ENCODE results near the gene KIF1B. TPM values are rescaled to one million over a fixed set of nuclear protein-coding genes. Genes with fewer than 3 reads are reported as not detected.

Gene KIF1B
- total RNA-seq, 1 experiment from 2014 or later: 28.1 TPM

GRCh38 chr1:10192263-10192662 is 18.1 kb upstream of the KIF1B start:
- intact Hi-C loops (cut with micrococcal nuclease): no loop called here
- H3K36me3 ChIP-seq (ENCODE audit: control insufficient read depth in 1 of 2, insufficient read depth in 2 of 2, low read length in 2 of 2): no peaks in the 10 kb centered on the region; a peak in 1 of 4 replicates
- H3K9me3 ChIP-seq (ENCODE audit: control insufficient read depth in 1 of 2, insufficient read depth in 1 of 2, low read depth in 1 of 2, low read length in 2 of 2): no peaks in the 10 kb centered on the region
- ATAC-seq (no peak), DNase-seq (ENCODE audit: low read depth, low spot score) (no peak)
- no peak overlapping the region for H3K4me2 ChIP-seq (ENCODE audit: low read length)
- H3K9me2 ChIP-seq (ENCODE audit: insufficient read depth): no peaks in the 10 kb centered on the region
- H2AFZ ChIP-seq (ENCODE audit: low read depth, low read length, poor library complexity, severe bottlenecking): no peak overlapping the region
- no peaks in the 10 kb centered on the region for H3K79me2 ChIP-seq (ENCODE audit: insufficient read depth, low read length)
- H4K20me1 ChIP-seq (ENCODE audit: insufficient read depth): no peaks in the 10 kb centered on the region
- no peak overlapping the region for H3K9ac ChIP-seq (ENCODE audit: low read length)
- TF ChIP-seq JUND (IDR thresholded peaks at IDR 0.05): no peak
- TF ChIP-seq ZNF274 (IDR thresholded peaks at IDR 0.05; ENCODE audit: low read depth, low read length): no peak
- TF ChIP-seq SP1 (IDR thresholded peaks at IDR 0.05; ENCODE audit: low read depth): no peak
- TF ChIP-seq EZH2phosphoT487 (IDR thresholded peaks at IDR 0.05; ENCODE audit: borderline replicate concordance): no peak
- no peak overlapping the region for H3K4me3 ChIP-seq (replicated peaks in 1 of 2; ENCODE audit: low read depth in 1 of 2, low read length in 2 of 2)
- ChIA-PET RAD21 (ENCODE audit: low non-redundant PET in 1 of 2, low total read pairs in 2 of 2, uncharacterized antibody in 2 of 2, unreplicated experiment in 2 of 2) (no interaction called here), CTCF (interaction anchor here (0.6 kb wide), 1 partner anchor 17 kb away, joined by 3 read pairs; no protein-coding TSS in a partner anchor), POLR2A (no interaction called here)
- H3K27ac ChIP-seq (ENCODE audit: low read depth, low read length): no peak overlapping the region
- BruUV-seq (replicated peaks): no TSS peak
- H3K27me3 ChIP-seq (ENCODE audit: insufficient read depth, low read length): no peaks in the 10 kb centered on the region
- peaks cover 11 to 12% of the 10 kb centered on the region in 2 experiments for H3K4me1 ChIP-seq (ENCODE audit: control insufficient read depth in 1 of 2, insufficient read depth in 2 of 2, low read length in 2 of 2)

- ATAC-seq: no peak
- TF ChIP-seq MAX (IDR thresholded peaks at IDR 0.05) (no peak), TCF7L2 (IDR thresholded peaks at IDR 0.05; ENCODE audit: borderline replicate concordance, extremely low read depth, insufficient read depth, insufficient read length) (no peak), RAD21 (IDR thresholded peaks at IDR 0.05; ENCODE audit: low read depth) (no peak), ELF1 (IDR thresholded peaks at IDR 0.05; ENCODE audit: borderline replicate concordance, low read depth) (no peak), SP1 (IDR thresholded peaks at IDR 0.05; ENCODE audit: low read depth) (no peak), CTCF (IDR thresholded peaks at IDR 0.05 in 2 of 3, conservative IDR thresholded peaks at IDR 0.05 in 1 of 3; ENCODE audit: borderline replicate concordance in 1 of 3, insufficient read depth in 1 of 3, low read depth in 2 of 3, low read length in 2 of 3) (no peak), EZH2 (IDR thresholded peaks at IDR 0.05) (no peak), FOSL1 (IDR thresholded peaks at IDR 0.05; ENCODE audit: low read depth) (no peak), REST (IDR thresholded peaks at IDR 0.05; ENCODE audit: low read depth) (no peak), ZNF274 (IDR thresholded peaks at IDR 0.05; ENCODE audit: low read depth, low read length) (no peak), SRF (IDR thresholded peaks at IDR 0.05; ENCODE audit: low read depth) (no peak), EGR1 (IDR thresholded peaks at IDR 0.05; ENCODE audit: low read depth) (no peak), EZH2phosphoT487 (IDR thresholded peaks at IDR 0.05; ENCODE audit: borderline replicate concordance) (no peak), SIN3A (IDR thresholded peaks at IDR 0.05; ENCODE audit: low read depth) (no peak), YY1 (IDR thresholded peaks at IDR 0.05; ENCODE audit: extremely low read depth, insufficient replicate concordance, low read depth, low read length) (no peak)
Measured at GRCh38 chr1:10193288-10193687, 17.1 kb upstream of the KIF1B start.

More at GRCh38 chr1:10193288-10193687, 17.1 kb upstream of the KIF1B start:
- no peak overlapping the region for H3K4me2 ChIP-seq (ENCODE audit: low read length)
- H3K9me2 ChIP-seq (ENCODE audit: insufficient read depth): no peaks in the 10 kb centered on the region
- H4K20me1 ChIP-seq (ENCODE audit: insufficient read depth): no peaks in the 10 kb centered on the region
- H3K27me3 ChIP-seq (ENCODE audit: insufficient read depth, low read length): no peaks in the 10 kb centered on the region
- H3K9ac ChIP-seq (ENCODE audit: low read length): no peak overlapping the region
- no peak overlapping the region for H2AFZ ChIP-seq (ENCODE audit: low read depth, low read length, poor library complexity, severe bottlenecking)
- intact Hi-C loops (cut with micrococcal nuclease): no loop called here
- RAD21 ChIA-PET (ENCODE audit: low non-redundant PET in 1 of 2, low total read pairs in 2 of 2, uncharacterized antibody in 2 of 2, unreplicated experiment in 2 of 2): no interaction called here
- H3K4me3 ChIP-seq (replicated peaks in 1 of 2; ENCODE audit: low read depth in 1 of 2, low read length in 2 of 2): no peak overlapping the region
- POLR2A ChIA-PET: no interaction called here
- no peak overlapping the region for H3K27ac ChIP-seq (ENCODE audit: low read depth, low read length)
- no peaks in the 10 kb centered on the region for H3K9me3 ChIP-seq (ENCODE audit: control insufficient read depth in 1 of 2, insufficient read depth in 1 of 2, low read depth in 1 of 2, low read length in 2 of 2)
- CTCF ChIA-PET: interaction anchor here (1.5 kb wide), 1 partner anchor 17 kb away, joined by 5 read pairs; the partner anchor contains the start of gene KIF1B
- BruUV-seq (replicated peaks): no TSS peak
- no peak for DNase-seq (ENCODE audit: low read depth, low spot score)
- no peaks in the 10 kb centered on the region; a peak in 1 of 4 replicates for H3K36me3 ChIP-seq (ENCODE audit: control insufficient read depth in 1 of 2, insufficient read depth in 2 of 2, low read length in 2 of 2)
- H3K4me1 ChIP-seq (ENCODE audit: control insufficient read depth in 1 of 2, insufficient read depth in 2 of 2, low read length in 2 of 2): peaks cover 14 to 17% of the 10 kb centered on the region in 2 experiments
- H3K79me2 ChIP-seq (ENCODE audit: insufficient read depth, low read length): no peaks in the 10 kb centered on the region

Measured in HCT116 (cell line).